GM10266 (cell line): Measurements from ENCODE around the gene ECE2.

ENCODE experiments used
- DNase-seq: peaks from one replicate; pipeline ENCODE4 v3.0.0; 2012; ENCODE audit errors: extremely low spot score
- TF ChIP-seq, protein P1 (sequence below): IDR thresholded peaks from 2 replicates; pipeline ENCODE4 v1.5.1; 2012; ENCODE audit warnings: mild to moderate bottlenecking, low read depth; ENCODE audit not compliant: control insufficient read depth, insufficient read depth; ENCODE audit errors: missing control alignments

The ECE2 gene

DNA sequence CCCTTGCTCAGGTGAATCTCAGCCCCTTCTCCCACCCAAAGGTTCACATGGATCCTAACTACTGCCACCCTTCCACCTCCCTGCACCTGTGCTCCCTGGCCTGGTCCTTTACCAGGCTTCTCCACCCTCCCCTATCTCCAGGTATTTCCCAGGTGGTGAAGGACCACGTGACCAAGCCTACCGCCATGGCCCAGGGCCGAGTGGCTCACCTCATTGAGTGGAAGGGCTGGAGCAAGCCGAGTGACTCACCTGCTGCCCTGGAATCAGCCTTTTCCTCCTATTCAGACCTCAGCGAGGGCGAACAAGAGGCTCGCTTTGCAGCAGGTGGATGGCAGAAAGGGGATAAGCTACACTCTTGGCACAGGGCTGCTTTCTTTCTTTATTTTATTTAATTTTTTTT lies 66.1 kb downstream of the ECE2 start:
- DNase-seq: no peak
- TF ChIP-seq, protein P1, sequence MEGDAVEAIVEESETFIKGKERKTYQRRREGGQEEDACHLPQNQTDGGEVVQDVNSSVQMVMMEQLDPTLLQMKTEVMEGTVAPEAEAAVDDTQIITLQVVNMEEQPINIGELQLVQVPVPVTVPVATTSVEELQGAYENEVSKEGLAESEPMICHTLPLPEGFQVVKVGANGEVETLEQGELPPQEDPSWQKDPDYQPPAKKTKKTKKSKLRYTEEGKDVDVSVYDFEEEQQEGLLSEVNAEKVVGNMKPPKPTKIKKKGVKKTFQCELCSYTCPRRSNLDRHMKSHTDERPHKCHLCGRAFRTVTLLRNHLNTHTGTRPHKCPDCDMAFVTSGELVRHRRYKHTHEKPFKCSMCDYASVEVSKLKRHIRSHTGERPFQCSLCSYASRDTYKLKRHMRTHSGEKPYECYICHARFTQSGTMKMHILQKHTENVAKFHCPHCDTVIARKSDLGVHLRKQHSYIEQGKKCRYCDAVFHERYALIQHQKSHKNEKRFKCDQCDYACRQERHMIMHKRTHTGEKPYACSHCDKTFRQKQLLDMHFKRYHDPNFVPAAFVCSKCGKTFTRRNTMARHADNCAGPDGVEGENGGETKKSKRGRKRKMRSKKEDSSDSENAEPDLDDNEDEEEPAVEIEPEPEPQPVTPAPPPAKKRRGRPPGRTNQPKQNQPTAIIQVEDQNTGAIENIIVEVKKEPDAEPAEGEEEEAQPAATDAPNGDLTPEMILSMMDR: no peak
